HUDEP-2 (cell line): ENCODE measurements around the gene SPHKAP.
"Not testable (repeated sequence)": the region's sequence is repeated elsewhere in the genome, so short reads cannot be mapped to it uniquely, and the experiment has no call there.

Source experiments
- DNase-seq, 76 experiments: peaks; one replicate each; lab custom pipeline; 2025; ENCODE audit not compliant: unreplicated experiment in 76 of 76; lab: John Stamatoyannopoulos, UW

The SPHKAP gene

DNA sequence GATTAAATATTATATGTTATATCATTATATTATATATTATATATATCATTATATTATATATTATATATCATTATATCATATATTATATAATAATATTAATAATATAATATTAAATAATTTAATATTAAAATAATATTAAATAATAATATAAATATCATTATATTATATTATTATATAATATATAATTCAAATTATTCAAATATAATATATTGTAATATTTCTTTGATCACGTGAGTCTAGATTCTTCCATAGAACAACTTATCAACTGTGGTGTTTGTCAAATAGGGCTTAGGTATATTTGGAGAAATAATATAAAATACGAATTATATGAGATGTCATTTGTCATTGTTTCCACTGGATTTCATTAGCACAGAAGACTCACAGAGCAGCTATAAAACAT is 77.3 kb downstream of the SPHKAP start:
- no peak for DNase-seq

DNA sequence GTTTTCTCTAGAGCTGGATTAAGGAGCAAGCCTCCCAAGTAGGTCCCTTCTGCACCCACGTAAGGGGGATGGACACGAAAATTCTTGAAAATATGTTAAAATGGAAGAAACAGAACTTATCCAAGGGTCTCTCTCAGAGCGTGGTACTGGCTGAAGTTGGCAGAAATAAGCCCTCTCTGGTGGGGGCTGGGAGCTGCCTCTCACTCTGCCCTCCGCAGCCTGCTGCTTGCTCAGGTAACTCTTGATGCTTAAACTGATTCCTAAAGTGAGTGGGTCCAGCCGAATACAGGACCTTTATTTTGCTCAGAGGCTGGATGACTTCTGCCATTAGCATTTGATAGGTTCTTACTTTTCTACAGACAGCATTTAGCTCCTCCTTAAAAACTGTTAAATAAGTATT is 78.1 kb downstream of the SPHKAP start:
- no peak for DNase-seq

DNA sequence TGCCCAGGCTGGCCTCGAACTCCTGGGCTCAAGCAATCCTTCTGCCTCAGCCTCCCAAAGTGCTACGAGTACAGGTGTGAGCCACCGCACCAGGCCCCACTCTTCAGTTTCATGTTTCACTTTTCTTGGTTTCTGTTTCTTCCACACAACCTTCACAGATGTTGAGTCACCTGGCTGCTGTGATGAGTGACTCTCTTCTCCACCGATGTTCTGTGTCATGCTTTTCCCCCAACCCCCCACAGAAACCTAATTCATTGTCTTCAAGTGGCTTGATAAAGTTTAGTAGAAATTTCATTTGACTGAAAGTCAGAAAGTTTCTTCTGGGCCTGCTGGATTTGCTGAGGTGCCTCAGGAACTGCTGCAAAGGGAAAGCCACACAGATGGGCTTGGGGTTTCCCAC is 78.5 kb downstream of the SPHKAP start:
- DNase-seq: no peak

DNA sequence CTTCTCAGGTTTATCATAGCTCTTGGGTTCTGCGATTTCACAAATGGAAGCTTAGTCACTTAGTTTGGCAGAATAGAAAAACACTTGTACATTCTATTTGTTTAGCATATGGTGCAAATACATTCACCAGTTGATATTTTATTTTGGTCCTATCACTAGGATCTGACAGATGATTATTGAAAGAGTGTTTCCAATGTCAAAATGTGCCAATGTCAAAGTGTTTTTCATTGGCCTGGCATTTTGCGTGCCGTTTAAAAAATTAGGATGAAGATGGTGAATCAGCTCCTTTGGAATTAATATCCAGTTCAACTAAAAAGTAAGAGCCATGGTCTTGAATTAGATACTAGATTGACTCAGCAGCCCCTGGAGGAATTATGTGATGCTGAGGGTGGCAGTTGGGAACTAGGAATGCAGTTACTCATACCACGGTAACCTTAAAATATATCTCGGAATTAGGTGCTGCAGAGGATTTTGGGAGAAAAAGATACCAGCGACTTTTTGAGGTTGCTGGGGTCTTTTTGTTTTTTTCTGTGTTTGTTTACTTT is 87.0 kb downstream of the SPHKAP start:
- no peak for DNase-seq

DNA sequence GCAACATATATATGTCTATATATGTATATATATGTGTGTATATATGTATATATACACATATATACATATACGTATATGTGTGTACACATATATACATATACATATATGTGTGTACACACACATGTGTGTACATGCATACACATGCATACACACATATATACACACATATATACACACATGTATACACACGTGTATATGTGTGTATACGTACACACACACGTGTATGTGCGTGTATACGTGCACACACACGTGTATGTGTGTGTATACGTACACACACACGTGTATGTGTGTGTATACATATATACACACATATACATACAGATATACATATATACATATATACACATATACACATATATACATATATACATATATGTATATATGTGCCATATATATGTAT is 89.4 kb downstream of the SPHKAP start:
- DNase-seq: no peak

DNA sequence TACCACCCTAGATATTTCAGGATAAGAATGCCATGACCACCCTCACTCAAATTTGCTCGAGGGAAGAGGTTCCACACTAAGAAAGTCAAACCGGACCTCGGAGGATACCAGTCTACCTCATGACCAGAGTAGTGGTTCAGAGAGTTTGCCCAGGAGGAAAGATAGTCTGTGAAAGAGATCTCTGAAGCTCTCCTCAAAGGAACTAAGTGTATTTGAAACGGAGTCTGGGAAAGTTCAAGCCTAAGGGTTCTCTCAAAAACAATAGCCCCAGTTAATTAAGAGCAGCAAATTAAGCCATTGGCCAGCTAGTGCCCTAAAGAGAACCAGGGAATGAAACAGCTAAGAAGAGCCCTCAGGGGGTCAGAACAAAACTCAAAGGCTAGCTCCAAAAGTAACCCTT is 94.9 kb downstream of the SPHKAP start:
- no peak for DNase-seq

DNA sequence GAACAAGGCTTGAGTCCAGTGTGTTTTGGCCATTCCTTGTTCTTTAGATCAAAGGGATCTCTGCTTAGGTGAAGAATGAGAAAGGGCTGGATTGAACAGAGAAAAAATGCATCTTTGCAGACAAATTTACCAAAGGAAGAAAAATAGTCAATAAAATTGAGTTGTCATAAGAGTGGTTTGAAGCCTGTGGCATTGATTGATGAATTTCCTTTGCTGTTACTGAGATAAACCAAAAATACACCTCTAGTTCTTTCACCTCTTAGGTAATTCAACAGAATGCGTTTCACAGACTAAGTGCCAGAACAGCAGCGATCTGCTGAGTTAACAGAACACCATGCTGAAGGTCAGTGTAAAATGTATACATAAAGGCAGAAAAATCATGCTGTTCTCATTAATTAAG is 96.8 kb downstream of the SPHKAP start:
- DNase-seq: no peak

DNA sequence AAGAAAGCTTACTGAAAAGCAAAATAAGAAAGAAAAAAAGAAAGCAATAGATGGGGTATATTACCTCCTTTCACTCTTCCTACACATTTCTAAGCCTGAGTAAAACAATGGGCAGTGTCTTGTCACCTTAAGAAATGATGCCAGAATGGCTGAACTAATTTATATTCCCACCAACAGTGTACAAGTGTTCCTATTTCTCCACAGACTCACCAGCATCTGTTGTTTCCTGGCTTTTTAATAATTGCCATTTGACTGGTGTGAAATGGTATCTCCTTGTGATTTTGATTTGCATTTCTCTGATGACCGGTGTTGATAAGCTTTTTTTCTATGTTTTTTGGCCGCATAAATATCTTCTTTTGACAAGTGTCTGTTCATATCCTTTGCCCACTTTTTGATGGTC is 98.4 kb downstream of the SPHKAP start:
- DNase-seq: no peak

DNA sequence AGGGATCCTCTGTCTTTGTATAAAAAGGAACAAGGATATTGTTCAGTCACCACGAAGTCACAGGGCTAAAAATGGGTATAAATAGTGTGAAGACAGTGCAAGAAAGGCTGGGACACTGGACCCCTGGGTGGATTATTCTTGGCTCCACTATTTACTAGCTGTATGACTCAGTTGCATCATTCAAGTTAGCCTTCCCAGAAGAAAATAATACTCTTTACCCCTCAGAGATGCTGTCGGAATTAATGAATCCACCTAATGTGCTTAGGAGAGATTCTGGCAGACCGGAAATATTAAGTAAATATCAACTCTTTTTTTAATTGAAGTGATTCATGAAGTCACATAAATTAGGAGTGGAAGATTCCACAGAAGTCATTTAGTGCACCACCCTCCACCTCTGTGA is 98.9 kb downstream of the SPHKAP start:
- DNase-seq: no peak

DNA sequence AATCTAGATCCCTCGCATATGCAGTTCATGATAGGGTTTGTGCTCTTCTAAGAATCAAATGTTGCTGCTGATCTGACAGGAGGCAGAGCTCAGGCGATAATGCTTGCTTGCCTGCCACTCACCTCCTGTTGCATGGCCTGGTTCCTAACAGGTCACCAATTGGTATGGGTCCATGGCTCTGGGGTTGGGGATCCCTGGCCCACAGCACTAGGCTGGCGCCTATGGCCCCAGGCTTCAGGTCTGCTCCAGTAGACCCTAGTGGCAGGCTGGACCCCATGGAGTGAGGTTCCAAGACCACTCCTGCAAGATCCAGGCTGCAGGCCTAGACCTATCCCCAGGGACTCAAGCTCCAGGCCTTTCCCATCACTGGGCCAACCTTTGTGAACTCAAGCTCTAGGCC is 102.3 kb downstream of the SPHKAP start:
- no peak for DNase-seq

DNA sequence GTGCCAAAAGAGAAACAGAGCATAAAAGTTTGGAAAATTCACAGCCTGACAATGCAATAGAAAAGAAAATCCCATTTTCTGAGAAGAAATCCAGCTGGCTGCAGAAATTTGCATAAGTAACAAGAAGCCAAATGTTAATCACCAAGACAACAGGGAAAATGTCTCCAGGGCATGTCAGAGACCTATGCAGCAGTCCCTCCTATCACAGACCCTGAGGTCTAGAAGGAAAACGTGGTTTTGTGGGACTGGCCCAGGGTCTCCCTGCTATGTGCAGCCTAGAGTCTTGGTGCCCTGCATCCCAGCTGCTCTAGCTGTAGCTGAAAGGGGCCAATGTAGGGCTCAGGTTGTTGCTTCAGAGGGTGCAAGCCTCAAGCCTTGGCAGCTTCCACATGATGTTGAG is 104.8 kb downstream of the SPHKAP start:
- not testable (repeated sequence) for DNase-seq

DNA sequence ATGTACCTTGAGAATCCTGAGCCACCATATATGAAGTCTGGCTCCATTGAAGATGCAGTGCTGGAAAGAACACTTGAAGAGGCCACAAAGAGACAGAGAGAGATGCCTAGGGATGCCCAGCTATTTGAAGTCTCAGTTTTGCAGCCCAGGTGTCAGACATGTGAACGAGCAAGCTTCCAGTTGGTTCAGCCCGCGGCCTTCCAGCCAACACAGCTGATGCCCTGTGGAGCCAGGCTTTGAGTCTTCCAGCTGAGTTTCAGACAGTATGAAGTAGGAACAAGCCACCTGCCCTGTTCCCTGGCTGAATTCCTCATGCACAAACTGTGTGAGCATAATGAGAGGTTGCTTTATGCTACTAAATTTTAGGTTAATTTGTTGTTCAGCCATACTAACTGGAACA is 108.8 kb downstream of the SPHKAP start:
- DNase-seq: no peak

DNA sequence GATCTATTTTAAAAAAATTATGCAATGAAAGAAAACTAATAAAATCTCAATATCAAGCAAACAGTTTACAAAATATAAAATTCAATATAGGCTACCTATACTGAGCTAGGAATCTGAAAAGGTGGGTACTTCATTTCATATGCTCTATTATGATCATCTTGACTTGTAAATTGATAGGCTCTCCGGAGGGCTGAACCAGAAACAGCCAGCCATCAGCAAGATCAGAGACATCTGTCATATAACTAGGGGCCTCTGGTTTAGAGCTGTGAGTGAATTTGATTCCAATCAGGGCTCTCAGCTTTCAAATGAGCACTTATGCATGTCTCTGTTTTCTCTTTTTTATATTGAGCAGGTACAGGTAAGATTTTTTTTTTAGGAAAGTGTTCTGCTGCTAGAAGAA is 114.2 kb downstream of the SPHKAP start:
- no peak for DNase-seq

DNA sequence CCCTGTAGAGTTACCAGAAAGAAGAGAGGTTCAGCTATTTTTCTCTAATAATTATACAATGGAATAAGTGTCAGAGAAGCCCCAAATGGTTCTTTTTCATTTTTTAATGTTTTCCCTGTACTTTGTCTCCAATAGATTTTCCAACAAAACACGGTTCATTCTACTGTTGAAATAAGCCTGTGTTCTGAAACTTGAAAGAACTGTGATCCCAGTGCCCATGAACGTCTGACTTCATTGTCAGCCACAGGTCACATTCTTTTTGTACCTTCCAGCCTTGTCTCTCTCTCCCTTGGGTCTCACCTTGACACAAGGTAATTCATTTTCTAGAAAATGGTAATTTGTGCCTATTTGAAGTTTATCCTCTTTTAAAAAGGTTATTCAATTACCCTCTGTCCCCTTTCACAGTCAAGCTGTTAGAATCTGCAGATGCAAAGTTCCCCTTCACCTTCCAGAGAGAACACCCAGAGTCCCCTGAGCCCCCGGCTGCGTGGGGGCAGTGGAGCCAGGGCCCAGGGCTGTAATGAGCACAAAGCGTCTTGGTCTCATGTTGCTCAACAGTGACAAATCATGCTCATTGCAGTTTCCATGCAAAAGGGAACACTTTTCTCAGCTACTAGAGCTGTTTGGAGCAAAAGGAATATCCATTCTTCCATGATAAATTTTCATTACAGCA is 115.2 kb downstream of the SPHKAP start:
- no peak for DNase-seq

DNA sequence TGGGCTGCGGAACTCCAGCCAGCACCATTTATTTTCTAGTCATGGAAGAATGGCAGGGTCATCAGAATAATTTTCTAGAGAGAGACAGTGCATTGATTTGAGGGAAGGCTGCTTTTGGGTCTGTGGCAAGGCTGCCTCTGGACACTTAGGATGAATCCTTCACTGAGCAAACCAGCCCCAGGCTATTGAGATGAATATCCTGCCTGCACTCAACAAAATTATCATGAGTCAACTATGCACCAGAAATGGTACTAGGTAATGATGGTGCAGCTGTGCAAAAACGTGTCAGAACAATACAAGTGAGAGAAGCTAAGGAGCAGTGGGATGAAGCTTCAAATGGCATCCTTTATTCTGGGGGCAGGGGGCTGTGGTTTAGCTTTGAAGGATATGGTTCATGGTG is 115.8 kb downstream of the SPHKAP start:
- DNase-seq: no peak

DNA sequence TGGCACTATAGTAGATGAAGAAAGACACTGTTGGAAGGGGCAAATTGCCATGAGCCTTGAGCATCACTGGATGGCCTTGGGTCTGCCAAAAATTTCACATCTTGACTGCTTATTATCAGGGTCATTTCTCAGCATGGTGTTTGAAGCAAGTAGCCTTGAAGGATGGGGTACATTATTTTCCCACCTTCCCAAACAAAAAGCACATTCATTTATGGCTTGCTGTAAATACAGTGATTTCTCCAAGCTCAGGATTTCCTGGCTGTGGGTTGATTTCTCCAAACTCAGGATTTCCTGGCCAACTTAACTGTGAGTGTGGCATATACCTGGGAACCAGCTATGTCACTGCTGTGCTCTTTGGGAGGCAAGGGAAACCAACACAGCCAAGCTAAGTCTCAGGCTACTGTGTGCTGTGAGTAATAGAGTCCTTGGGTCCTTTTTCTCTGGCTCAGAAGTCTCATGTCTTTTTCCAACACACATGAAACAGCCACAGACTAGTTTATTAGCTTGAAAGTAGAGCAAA is 116.6 kb downstream of the SPHKAP start:
- DNase-seq: no peak

DNA sequence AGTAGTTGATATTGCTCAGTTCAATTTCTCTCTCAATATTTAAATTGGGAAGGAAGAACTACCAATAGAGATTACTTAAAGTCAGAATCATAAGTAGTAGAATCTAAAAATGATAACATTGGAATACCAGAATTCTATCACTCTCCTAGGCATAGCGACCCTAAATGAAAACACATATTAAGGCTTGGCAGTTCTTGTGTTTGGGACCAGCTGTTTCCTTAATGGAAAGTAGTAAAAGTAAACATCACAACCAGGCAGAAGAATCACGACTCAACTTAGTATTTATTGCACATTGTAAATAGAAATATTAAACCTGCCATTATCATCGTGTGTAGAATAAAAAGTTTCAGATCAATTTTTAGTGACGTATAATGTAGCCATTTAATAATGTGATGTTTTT is 117.5 kb downstream of the SPHKAP start:
- DNase-seq: no peak

DNA sequence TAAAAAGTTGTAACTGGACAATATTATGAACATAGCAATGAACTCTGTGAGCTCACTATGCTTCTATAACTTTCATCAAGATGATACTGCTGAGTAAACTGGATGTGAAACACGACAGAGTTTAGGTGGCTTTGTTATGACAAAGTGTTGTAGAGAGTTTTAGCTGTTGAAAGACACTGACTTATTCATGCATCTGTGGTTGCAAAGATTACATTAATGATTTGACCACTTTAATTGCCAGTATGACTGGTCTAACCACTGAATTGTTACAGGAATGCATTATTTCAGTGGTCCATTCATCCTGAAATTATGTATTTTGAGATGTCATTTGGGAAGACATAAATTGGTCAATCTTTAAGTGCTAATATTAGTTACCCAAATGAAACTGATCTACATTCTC is 117.9 kb downstream of the SPHKAP start:
- DNase-seq: no peak

DNA sequence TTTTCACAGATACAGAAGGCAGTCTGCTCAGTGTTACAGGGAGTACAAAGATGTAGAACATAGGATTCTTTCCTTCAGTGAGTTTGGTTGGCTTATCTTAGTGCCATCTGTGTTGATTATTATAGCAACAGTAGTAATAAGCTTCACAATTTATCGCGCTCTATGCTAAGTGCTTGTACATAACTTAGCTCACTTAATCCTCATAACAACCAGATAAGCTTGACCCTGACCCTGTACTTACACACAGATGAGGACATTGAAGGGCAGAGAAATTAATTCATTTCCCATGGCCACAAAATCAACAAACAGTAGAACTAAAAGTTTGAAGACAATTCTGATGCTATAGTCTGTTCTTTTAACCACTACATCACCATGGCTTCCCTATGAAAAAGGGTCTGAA is 121.8 kb downstream of the SPHKAP start:
- DNase-seq: no peak

DNA sequence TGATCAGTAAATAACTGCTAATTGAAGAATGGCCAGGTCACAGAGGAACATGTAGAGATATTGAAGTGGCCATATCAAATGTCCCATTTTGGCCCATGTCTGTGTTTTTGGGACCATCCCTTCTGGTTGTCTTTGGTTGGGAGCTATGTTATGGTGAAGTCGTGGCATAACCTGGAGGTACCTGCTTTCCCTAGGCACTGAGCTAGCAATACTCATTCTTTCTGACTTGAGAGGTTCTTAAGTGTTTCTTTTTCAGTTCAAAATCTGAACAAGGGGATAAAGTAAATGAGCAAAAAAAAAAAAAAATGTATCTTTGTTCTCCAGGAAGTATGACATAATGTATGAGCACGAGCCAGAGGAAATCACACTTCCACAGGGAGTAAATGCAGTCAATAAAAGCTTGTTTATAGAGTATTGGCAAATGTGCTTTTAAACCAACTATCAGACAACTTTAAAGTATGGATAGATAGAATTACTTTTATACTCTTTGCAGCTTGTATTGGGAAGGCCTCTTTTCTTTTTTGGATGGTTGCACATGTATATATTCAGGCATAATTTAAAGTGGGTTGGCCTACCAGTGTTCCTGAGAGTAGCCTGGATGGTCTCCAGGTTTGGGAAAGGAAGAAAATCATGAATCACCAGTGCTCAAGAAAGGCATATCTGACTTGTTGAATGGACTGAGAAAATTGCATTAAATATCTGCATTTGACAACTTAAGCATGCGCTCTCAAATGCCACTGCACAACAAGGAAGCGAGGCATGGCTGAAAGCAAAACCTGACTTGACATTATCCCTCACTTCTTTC is 125.0 kb downstream of the SPHKAP start:
- DNase-seq: no peak

DNA sequence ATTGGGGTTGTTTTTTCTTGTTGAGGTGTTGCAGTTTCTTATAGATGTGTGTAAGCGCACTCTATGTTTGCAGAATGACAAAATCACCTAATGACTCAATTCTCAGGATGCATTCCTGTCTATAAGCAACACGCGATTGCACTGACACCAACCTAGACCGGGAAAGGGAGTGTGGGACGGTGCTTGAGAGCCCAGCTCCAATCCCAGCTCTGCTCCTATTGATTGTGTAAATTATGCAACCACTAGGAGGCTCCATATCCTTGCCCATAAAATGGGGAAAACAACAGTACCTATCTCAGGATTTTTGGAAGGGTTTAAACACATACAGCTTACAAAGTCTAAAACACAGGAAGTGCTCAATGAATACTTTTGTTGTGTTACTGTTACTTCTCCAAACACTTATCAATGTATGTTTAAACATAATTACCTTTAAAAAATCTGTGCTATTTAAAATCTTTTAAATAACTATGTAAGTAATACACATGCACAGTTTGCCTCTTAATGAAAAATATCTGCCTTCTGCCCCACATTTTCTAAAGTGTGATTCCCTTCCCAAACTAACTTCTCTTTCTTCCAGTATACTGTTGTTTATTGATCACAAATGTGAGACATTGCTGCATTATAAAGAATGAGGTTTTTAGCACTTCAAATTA is 132.5 kb downstream of the SPHKAP start:
- peak in 3 of 76 experiments; percentile 0 to 15 (median 4) for DNase-seq
